ENCODE results near the gene SPRR4.

The SPRR4 gene

GRCh38 chr1:152932170-152932811, 38.2 kb upstream of the SPRR4 start:
- Histone ChIP-seq H3K9ac (ENCODE audit: low read length) (no peak overlapping the region), H3K4me3 (ENCODE audit: low read length) (no peak overlapping the region), H3K36me3 (replicated peaks; ENCODE audit: low read depth, low read length) (no peaks in the 10 kb centered on the region), H3K79me2 (ENCODE audit: low read length) (no peaks in the 10 kb centered on the region), H3K4me1 (ENCODE audit: low read length) (no peaks in the 10 kb centered on the region), H4K20me1 (ENCODE audit: insufficient read depth, low read length) (no peaks in the 10 kb centered on the region), H3K4me2 (ENCODE audit: low read length) (no peak overlapping the region), H3K27me3 (ENCODE audit: low read depth, low read length) (peaks cover 49% of the 10 kb centered on the region), H2AFZ (ENCODE audit: low read depth, low read length) (no peak overlapping the region), H3K27ac (ENCODE audit: low read length) (no peak overlapping the region), H3K9me3 (ENCODE audit: insufficient read depth, low read length) (no peaks in the 10 kb centered on the region)
- no peak for TF ChIP-seq CTCF (IDR thresholded peaks at IDR 0.05; ENCODE audit: low read depth, low read length)

GRCh38 chr1:152933196-152933595, 37.3 kb upstream of the SPRR4 start:
- no peak overlapping the region for H2AFZ ChIP-seq (ENCODE audit: low read depth, low read length)
- TF ChIP-seq EZH2phosphoT487 (IDR thresholded peaks at IDR 0.05; ENCODE audit: low read depth) (no peak), CTCF (IDR thresholded peaks at IDR 0.05; ENCODE audit: low read depth, low read length) (no peak)
- H4K20me1 ChIP-seq (ENCODE audit: insufficient read depth, low read length), result no peaks in the 10 kb centered on the region
- no peak overlapping the region for H3K4me3 ChIP-seq (ENCODE audit: low read length)
- no peaks in the 10 kb centered on the region for H3K36me3 ChIP-seq (replicated peaks; ENCODE audit: low read depth, low read length)
- H3K9ac ChIP-seq (ENCODE audit: low read length), result no peak overlapping the region
- H3K4me2 ChIP-seq (ENCODE audit: low read length), result no peak overlapping the region
- no peak overlapping the region for H3K27ac ChIP-seq (ENCODE audit: low read length)
- H3K27me3 ChIP-seq (ENCODE audit: low read depth, low read length), result peaks cover 49% of the 10 kb centered on the region
- no peaks in the 10 kb centered on the region for H3K4me1 ChIP-seq (ENCODE audit: low read length)
- H3K79me2 ChIP-seq (ENCODE audit: low read length), result no peaks in the 10 kb centered on the region
- no peaks in the 10 kb centered on the region for H3K9me3 ChIP-seq (ENCODE audit: insufficient read depth, low read length)

- Histone ChIP-seq H3K36me3 (replicated peaks; ENCODE audit: low read depth, low read length) (no peaks in the 10 kb centered on the region), H3K4me2 (ENCODE audit: low read length) (no peak overlapping the region), H4K20me1 (ENCODE audit: insufficient read depth, low read length) (no peaks in the 10 kb centered on the region), H3K9me3 (ENCODE audit: insufficient read depth, low read length) (no peaks in the 10 kb centered on the region), H3K4me1 (ENCODE audit: low read length) (no peaks in the 10 kb centered on the region), H3K79me2 (ENCODE audit: low read length) (no peaks in the 10 kb centered on the region), H3K4me3 (ENCODE audit: low read length) (no peak overlapping the region), H3K27me3 (ENCODE audit: low read depth, low read length) (peaks cover 20% of the 10 kb centered on the region), H3K27ac (ENCODE audit: low read length) (no peak overlapping the region), H3K9ac (ENCODE audit: low read length) (no peak overlapping the region), H2AFZ (ENCODE audit: low read depth, low read length) (no peak overlapping the region)
- TF ChIP-seq EZH2phosphoT487 (IDR thresholded peaks at IDR 0.05; ENCODE audit: low read depth) (no peak), CTCF (IDR thresholded peaks at IDR 0.05; ENCODE audit: low read depth, low read length) (no peak)
Observed at GRCh38 chr1:152940614-152941013, 29.8 kb upstream of the SPRR4 start.

GRCh38 chr1:152941037-152941711, 29.3 kb upstream of the SPRR4 start:
- peaks cover 20% of the 10 kb centered on the region for H3K27me3 ChIP-seq (ENCODE audit: low read depth, low read length)

More at GRCh38 chr1:152941037-152941711, 29.3 kb upstream of the SPRR4 start:
- H3K4me3 ChIP-seq (ENCODE audit: low read length), result no peak overlapping the region
- TF ChIP-seq CTCF (IDR thresholded peaks at IDR 0.05; ENCODE audit: low read depth, low read length), result no peak
- no peak for TF ChIP-seq EZH2phosphoT487 (IDR thresholded peaks at IDR 0.05; ENCODE audit: low read depth)
- no peaks in the 10 kb centered on the region for H3K9me3 ChIP-seq (ENCODE audit: insufficient read depth, low read length)
- H3K79me2 ChIP-seq (ENCODE audit: low read length), result no peaks in the 10 kb centered on the region
- no peak overlapping the region for H2AFZ ChIP-seq (ENCODE audit: low read depth, low read length)
- no peak overlapping the region for H3K4me2 ChIP-seq (ENCODE audit: low read length)
- H4K20me1 ChIP-seq (ENCODE audit: insufficient read depth, low read length), result no peaks in the 10 kb centered on the region
- no peaks in the 10 kb centered on the region for H3K36me3 ChIP-seq (replicated peaks; ENCODE audit: low read depth, low read length)
- H3K4me1 ChIP-seq (ENCODE audit: low read length), result no peaks in the 10 kb centered on the region
- no peak overlapping the region for H3K27ac ChIP-seq (ENCODE audit: low read length)
- H3K9ac ChIP-seq (ENCODE audit: low read length), result no peak overlapping the region
